ENCODE data around the gene COTL1. TPM values are rescaled to one million over a fixed set of nuclear protein-coding genes. Genes with fewer than 3 reads are reported as not detected.

The COTL1 gene
- total and polyA plus RNA-seq, 2 of the 13 experiments (the other 11 are each of a cell fraction or from before 2014, with no cell fraction given), result 8.7 to 16.9 TPM

DNA sequence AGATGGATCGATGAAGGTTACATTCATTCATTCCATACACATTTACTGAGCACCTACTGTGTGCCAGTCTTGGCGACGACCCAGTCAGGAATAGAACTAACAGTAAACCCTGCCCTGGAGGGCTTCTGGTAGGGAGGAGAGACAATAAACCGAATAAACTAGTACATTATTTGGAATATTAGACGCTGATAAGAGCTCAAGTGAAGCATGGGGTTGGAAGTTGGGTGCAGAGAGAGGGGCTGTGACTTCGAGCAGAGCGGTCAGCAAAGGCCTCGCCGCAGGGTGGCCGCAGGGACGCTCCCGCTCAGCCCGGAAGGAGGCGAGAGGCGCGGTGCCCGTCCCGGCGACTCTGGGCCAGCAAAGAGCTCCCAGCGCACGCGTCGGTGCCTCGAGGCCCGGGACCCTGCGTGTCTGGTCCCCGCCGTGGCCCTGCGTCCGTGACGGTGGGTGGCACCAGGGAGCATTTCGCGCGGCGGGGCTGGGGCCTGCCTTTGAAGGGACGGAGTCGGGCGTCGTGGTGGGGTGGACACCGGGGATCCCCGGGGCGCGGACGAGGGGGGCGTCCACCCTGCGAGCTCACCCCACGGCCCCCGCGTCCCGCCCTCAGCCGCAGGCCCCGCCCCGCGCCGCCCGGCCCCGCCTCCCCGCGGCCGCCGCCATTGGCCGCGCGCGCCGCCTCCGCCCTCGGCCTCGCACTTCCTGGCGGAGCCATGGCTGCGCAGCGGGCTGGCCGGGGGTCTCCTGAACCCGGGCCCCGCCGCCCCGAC lies 30.1 kb upstream of the COTL1 start, which contains the start of gene KLHL36 (continued):
- TF ChIP-seq ZNF138 (CRISPR knock-in tag; IDR thresholded peaks at IDR 0.05; ENCODE audit: low read depth) (peak; percentile 76; the same call in 1 of the 2 replicates), ZBTB46 (CRISPR knock-in tag; IDR thresholded peaks at IDR 0.05; ENCODE audit: borderline replicate concordance) (no peak), MIXL1 (CRISPR knock-in tag; IDR thresholded peaks at IDR 0.05) (no peak), ZNF512B (CRISPR knock-in tag; IDR thresholded peaks at IDR 0.05; ENCODE audit: borderline replicate concordance) (no peak), SYNCRIP (IDR thresholded peaks at IDR 0.05; ENCODE audit: insufficient read depth, low read depth, low read length) (no peak), NFIC (IDR thresholded peaks at IDR 0.05; ENCODE audit: low read length) (no peak), ETV5 (CRISPR knock-in tag; IDR thresholded peaks at IDR 0.05; ENCODE audit: borderline replicate concordance) (peak; percentile 27; the same call in 1 of the 2 replicates), ZNF781 (CRISPR knock-in tag; IDR thresholded peaks at IDR 0.05; ENCODE audit: borderline replicate concordance, not compliant biosample characterization) (no peak), ZNF484 (CRISPR knock-in tag; IDR thresholded peaks at IDR 0.05; ENCODE audit: borderline replicate concordance, low read depth) (no peak), THAP11 (CRISPR knock-in tag; IDR thresholded peaks at IDR 0.05) (no peak), DNMT1 (CRISPR knock-in tag; IDR thresholded peaks at IDR 0.05) (peak; percentile 74; the same call in 1 of the 2 replicates), MBNL3 (CRISPR knock-in tag; conservative IDR thresholded peaks at IDR 0.05) (no peak), CBX1 (IDR thresholded peaks at IDR 0.05; ENCODE audit: low read depth) (no peak), PHF8 (CRISPR knock-in tag; IDR thresholded peaks at IDR 0.05) (peak; percentile 63; the same call in 1 of the 2 replicates), KMT2B (CRISPR knock-in tag; IDR thresholded peaks at IDR 0.05) (0 out of 2 replicates have a peak, but pooled peaks have one; percentile 58), SMAD3 (CRISPR knock-in tag; IDR thresholded peaks at IDR 0.05) (no peak)
- TF ChIP-seq, protein P1, sequence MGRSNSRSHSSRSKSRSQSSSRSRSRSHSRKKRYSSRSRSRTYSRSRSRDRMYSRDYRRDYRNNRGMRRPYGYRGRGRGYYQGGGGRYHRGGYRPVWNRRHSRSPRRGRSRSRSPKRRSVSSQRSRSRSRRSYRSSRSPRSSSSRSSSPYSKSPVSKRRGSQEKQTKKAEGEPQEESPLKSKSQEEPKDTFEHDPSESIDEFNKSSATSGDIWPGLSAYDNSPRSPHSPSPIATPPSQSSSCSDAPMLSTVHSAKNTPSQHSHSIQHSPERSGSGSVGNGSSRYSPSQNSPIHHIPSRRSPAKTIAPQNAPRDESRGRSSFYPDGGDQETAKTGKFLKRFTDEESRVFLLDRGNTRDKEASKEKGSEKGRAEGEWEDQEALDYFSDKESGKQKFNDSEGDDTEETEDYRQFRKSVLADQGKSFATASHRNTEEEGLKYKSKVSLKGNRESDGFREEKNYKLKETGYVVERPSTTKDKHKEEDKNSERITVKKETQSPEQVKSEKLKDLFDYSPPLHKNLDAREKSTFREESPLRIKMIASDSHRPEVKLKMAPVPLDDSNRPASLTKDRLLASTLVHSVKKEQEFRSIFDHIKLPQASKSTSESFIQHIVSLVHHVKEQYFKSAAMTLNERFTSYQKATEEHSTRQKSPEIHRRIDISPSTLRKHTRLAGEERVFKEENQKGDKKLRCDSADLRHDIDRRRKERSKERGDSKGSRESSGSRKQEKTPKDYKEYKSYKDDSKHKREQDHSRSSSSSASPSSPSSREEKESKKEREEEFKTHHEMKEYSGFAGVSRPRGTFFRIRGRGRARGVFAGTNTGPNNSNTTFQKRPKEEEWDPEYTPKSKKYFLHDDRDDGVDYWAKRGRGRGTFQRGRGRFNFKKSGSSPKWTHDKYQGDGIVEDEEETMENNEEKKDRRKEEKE (IDR thresholded peaks at IDR 0.05), result no peak
- TF ChIP-seq, protein P2, sequence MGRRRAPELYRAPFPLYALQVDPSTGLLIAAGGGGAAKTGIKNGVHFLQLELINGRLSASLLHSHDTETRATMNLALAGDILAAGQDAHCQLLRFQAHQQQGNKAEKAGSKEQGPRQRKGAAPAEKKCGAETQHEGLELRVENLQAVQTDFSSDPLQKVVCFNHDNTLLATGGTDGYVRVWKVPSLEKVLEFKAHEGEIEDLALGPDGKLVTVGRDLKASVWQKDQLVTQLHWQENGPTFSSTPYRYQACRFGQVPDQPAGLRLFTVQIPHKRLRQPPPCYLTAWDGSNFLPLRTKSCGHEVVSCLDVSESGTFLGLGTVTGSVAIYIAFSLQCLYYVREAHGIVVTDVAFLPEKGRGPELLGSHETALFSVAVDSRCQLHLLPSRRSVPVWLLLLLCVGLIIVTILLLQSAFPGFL (CRISPR knock-in tag; IDR thresholded peaks at IDR 0.05), result no peak
- TF ChIP-seq, protein P3, sequence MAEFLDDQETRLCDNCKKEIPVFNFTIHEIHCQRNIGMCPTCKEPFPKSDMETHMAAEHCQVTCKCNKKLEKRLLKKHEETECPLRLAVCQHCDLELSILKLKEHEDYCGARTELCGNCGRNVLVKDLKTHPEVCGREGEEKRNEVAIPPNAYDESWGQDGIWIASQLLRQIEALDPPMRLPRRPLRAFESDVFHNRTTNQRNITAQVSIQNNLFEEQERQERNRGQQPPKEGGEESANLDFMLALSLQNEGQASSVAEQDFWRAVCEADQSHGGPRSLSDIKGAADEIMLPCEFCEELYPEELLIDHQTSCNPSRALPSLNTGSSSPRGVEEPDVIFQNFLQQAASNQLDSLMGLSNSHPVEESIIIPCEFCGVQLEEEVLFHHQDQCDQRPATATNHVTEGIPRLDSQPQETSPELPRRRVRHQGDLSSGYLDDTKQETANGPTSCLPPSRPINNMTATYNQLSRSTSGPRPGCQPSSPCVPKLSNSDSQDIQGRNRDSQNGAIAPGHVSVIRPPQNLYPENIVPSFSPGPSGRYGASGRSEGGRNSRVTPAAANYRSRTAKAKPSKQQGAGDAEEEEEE (CRISPR knock-in tag; IDR thresholded peaks at IDR 0.05; ENCODE audit: borderline replicate concordance), result peak; percentile 41; the same call in 1 of the 2 replicates
